HepG2 (cell line): ENCODE results near the gene RAB40C. TPM values are rescaled to one million over a fixed set of nuclear protein-coding genes. Genes with fewer than 3 reads are reported as not detected.
A peak's percentile ranks its signal among the peaks of the same experiment; 100 is the strongest.

Source experiments
- BRF2 ChIP-seq: sonication (generic); formaldehyde crosslinking; IDR thresholded peaks from 2 replicates; pipeline ENCODE4 v1.8.1; 2022; ENCODE audit warnings: mild to moderate bottlenecking, missing genetic modification reagents
- CREM ChIP-seq, 2 experiments: sonication (generic) in 1 of 2; formaldehyde crosslinking in 1 of 2; IDR thresholded peaks; 2 replicates each; pipeline versions ENCODE4 v1.4.0 to v1.6.1; 2016 to 2020; ENCODE audit warnings: antibody characterized with exemption in 1 of 2, mild to moderate bottlenecking in 1 of 2, missing genetic modification reagents in 1 of 2
- DZIP1 ChIP-seq: sonication (generic); formaldehyde crosslinking; IDR thresholded peaks from 2 replicates; pipeline ENCODE4 v1.5.0; 2020; ENCODE audit warnings: mild to moderate bottlenecking, missing genetic modification reagents
- ELF3 ChIP-seq: IDR thresholded peaks from 2 replicates; pipeline ENCODE4 v1.6.1; 2016; ENCODE audit warnings: missing genetic modification reagents, missing compliant biosample characterization
- EP300 ChIP-seq, 3 experiments: sonication (generic) in 1 of 3; formaldehyde crosslinking in 1 of 3; IDR thresholded peaks; 2 replicates each; pipeline versions ENCODE4 v1.5.1 to v1.6.1; 2011 to 2020; ENCODE audit warnings: low read depth in 2 of 3, low read length in 2 of 3, borderline replicate concordance in 1 of 3, improper control_type of control experiment in 1 of 3, mild to moderate bottlenecking in 1 of 3, missing genetic modification reagents in 1 of 3, moderate library complexity in 1 of 3
- HOXA7 ChIP-seq: sonication (generic); formaldehyde crosslinking; IDR thresholded peaks from 2 replicates; pipeline ENCODE4 v1.8.1; 2022; ENCODE audit warnings: mild to moderate bottlenecking, missing genetic modification reagents, moderate library complexity
- MAX ChIP-seq: IDR thresholded peaks from 2 replicates; pipeline ENCODE4 v1.6.1; 2012; ENCODE audit warnings: inconsistent platforms
- NR3C1 ChIP-seq: sonication (generic); formaldehyde crosslinking; IDR thresholded peaks from 2 replicates; pipeline ENCODE4 v1.4.0; 2020; ENCODE audit warnings: missing genetic modification reagents
- PTBP1 ChIP-seq: fragments of 200-400 bp; formaldehyde crosslinking; IDR thresholded peaks from 2 replicates; pipeline ENCODE4 v1.6.1; 2018; ENCODE audit warnings: low read length, low read depth; ENCODE audit not compliant: poor library complexity, severe bottlenecking
- SIX1 ChIP-seq: sonication (generic); formaldehyde crosslinking; IDR thresholded peaks from 2 replicates; pipeline ENCODE4 v1.4.0; 2020; ENCODE audit warnings: missing genetic modification reagents, borderline replicate concordance
- SUZ12 ChIP-seq: fragments of 150-350 bp; IDR thresholded peaks from 2 replicates; pipeline ENCODE4 v1.6.1; 2014; ENCODE audit warnings: low read depth, low read length
- ZNF343 ChIP-seq: sonication (generic); formaldehyde crosslinking; IDR thresholded peaks from 2 replicates; pipeline ENCODE4 v1.4.0; 2020; ENCODE audit warnings: mild to moderate bottlenecking, missing genetic modification reagents
- ZSCAN20 ChIP-seq: sonication (generic); formaldehyde crosslinking; IDR thresholded peaks from 2 replicates; pipeline ENCODE4 v1.4.0; 2020; ENCODE audit warnings: missing genetic modification reagents, mild to moderate bottlenecking, borderline replicate concordance
- polyA plus RNA-seq, 8 experiments: library from polyadenylated mRNA; depleted of rRNA in 3 of 8; stranded (reverse) in 7 of 8; unstranded in 1 of 8; fragments of >200 nt; fragmentation: Illumina TruSeq in 4 of 8; extraction: Trizol in 4 of 8; gene quantifications; 2 replicates each; pipeline versions ENCODE4 v1.2.1 to v1.2.3, GENCODE V29; 2011 to 2016; ENCODE audit warnings: low read depth in 4 of 8, missing spikeins in 1 of 8, mixed read lengths in 1 of 8; ENCODE audit not compliant: insufficient read depth in 1 of 8
- total RNA-seq, 5 experiments: library from RNA; depleted of rRNA; stranded (reverse); fragments of >200 nt; fragmentation: Illumina TruSeq; extraction: Trizol; gene quantifications; 2 replicates each; pipeline ENCODE4 v1.2.3, GENCODE V29; 2016; ENCODE audit warnings: low read depth in 1 of 5
- TF ChIP-seq, protein P1 (sequence below), 2 experiments: sonication (generic) in 1 of 2; formaldehyde crosslinking in 1 of 2; IDR thresholded peaks; 2 replicates each; pipeline versions ENCODE4 v1.4.0 to v1.6.1; 2016 to 2020; ENCODE audit warnings: borderline replicate concordance in 1 of 2, low read depth in 1 of 2, mild to moderate bottlenecking in 1 of 2, missing genetic modification reagents in 1 of 2

The RAB40C gene
- total and polyA plus RNA-seq, 2 of the 13 experiments (the other 11 are each of a cell fraction or from before 2014, with no cell fraction given) = 7.7 to 11.5 TPM

DNA sequence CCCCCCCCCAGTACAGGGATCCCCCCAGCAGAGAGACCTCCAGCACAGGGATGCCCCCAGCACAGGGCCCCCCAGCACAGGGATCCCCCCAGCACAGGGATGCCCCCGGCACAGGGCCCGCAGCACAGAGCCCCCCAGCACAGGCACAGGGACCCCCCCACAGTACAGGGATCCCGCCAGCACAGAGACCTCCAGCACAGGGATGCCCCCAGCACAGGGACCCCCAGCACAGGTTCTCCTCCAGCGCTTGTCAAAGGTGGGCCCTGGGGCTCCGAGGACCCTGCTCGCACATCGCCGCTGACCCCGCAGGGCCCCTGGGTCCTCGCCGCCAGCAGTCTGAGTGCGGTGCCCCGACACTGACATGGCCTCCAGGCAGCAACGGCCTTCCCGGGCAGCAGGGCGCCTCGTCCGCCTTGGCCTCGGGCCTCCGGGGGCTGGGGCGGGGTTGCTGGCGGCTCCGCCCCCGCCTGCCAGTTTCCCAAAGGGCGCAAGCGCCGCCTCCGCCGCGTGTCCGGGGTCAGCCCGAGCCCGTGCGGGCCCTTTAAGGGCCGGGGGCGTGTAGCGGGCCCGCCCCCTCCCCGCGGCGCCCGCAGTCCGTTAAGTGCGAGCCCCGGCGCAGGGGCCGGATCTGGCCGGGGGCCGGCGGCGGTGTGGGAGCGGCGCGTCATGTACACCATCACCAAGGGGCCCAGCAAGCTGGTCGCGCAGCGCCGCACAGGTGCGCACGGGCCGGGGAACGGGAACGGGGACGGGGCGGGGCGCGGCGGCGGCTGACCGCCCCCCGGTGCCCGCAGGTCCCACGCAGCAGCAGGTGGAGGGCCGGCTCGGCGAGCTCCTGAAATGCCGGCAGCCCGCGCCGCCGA, 51.7 kb downstream of the RAB40C start, which contains the start of gene MCRIP2 (continued):
- TF ChIP-seq, protein P1, sequence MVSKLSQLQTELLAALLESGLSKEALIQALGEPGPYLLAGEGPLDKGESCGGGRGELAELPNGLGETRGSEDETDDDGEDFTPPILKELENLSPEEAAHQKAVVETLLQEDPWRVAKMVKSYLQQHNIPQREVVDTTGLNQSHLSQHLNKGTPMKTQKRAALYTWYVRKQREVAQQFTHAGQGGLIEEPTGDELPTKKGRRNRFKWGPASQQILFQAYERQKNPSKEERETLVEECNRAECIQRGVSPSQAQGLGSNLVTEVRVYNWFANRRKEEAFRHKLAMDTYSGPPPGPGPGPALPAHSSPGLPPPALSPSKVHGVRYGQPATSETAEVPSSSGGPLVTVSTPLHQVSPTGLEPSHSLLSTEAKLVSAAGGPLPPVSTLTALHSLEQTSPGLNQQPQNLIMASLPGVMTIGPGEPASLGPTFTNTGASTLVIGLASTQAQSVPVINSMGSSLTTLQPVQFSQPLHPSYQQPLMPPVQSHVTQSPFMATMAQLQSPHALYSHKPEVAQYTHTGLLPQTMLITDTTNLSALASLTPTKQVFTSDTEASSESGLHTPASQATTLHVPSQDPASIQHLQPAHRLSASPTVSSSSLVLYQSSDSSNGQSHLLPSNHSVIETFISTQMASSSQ (IDR thresholded peaks at IDR 0.05; ENCODE audit: low read depth) = no peak
- TF ChIP-seq, protein P1 (CRISPR knock-in tag; IDR thresholded peaks at IDR 0.05; ENCODE audit: borderline replicate concordance) = no peak
- TF ChIP-seq HOXA7 (CRISPR knock-in tag) = no peak
- TF ChIP-seq CREM (IDR thresholded peaks at IDR 0.05) = no peak
- TF ChIP-seq CREM (CRISPR knock-in tag; IDR thresholded peaks at IDR 0.05) = no peak
- peak; percentile 69 for TF ChIP-seq MAX
- peak in 1 of 2 experiments; percentile 20; a peak in 1 of 4 replicates for TF ChIP-seq EP300 (IDR thresholded peaks at IDR 0.05; ENCODE audit: low read depth in 2 of 2, low read length in 2 of 2)
- TF ChIP-seq EP300 (CRISPR knock-in tag; IDR thresholded peaks at IDR 0.05; ENCODE audit: borderline replicate concordance) = no peak
- TF ChIP-seq ELF3 (CRISPR knock-in tag) = peak; percentile 46; the same call in 1 of the 2 replicates
- TF ChIP-seq PTBP1 = no peak
- TF ChIP-seq ZSCAN20 (CRISPR knock-in tag) = no peak
- TF ChIP-seq SUZ12 = no peak
- TF ChIP-seq NR3C1 = no peak
- TF ChIP-seq BRF2 (CRISPR knock-in tag) = 0 out of 2 replicates have a peak, but pooled peaks have one; percentile 18
- no peak for TF ChIP-seq SIX1 (CRISPR knock-in tag)
- TF ChIP-seq ZNF343 (CRISPR knock-in tag) = no peak
- TF ChIP-seq DZIP1 (CRISPR knock-in tag) = no peak
